HG02571 (cell line): ENCODE measurements around the gene NECTIN4.
A peak's percentile ranks its signal among the peaks of the same experiment; 100 is the strongest.

Experiments used
- ATAC-seq: cut with Tn5 transposase; IDR thresholded peaks from one replicate; pipeline ENCODE4 v1.9.1; 2021; ENCODE audit warnings: mild to moderate bottlenecking, moderate library complexity; ENCODE audit not compliant: unreplicated experiment

The NECTIN4 gene

DNA sequence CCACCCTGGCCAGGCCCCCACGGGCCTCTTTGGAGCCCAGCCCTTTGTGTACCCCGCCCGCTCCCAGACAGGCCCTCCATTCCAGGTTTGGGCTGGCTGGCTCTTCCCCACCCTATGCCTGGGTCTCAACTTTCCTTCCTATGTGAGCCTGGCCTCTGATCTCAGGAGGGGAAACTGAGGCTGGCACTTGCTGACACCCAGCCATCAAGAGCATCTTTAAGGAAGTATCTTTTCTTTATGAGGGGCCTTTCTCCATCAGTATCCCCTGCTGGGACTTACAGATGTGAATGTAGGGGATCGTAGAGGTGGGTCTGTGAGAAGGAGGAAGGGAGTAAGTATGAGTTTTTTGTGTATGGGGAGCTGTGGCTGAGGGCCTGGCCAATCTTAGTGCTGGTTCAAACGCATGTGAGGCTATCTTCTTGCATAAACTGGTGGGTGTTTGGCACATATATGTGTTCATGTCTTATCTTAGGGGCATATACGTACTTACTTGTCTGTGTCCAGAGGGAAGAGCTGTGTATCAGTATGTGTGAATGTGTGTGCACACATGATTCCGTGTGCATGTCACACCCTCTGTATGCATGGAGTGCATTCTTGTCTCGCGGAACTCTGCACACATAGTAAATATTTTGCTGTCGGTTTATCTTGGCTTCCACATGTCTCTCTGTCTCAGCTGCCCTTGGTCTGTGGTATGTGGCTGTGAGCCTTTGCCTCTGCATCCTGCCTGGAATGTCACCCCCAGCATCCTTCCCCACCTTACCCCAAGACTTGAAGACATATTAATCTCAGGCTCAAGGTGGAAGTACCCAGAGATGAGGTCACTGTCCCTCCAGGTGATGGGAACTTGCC lies 5.4 kb downstream of the NECTIN4 start:
- ATAC-seq = no peak

- no peak for ATAC-seq
Measured at GRCh38 chr1:161082996-161083747, 6.2 kb downstream of the NECTIN4 start.

DNA sequence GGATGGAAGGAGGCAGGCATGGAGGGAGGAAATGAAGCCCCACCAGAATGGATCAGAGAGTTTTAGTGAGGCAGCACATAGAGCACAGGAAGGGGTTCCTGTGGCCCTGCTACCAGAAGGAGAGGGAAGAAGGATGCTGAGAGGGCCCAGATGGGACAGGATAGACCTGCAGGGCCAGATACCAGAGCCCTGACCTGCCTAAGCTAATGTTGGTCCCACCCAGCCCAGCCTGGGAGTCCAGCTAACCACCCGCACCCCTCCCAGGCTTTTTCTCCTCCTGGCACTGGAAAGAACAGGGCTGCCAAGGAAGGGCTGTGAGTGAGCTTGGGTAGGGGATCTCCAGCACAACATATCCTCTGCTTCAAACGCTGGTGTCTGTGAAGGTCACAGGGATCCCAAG lies 6.9 kb downstream of the NECTIN4 start:
- ATAC-seq = no peak

GRCh38 chr1:161081519-161081918 lies 7.8 kb downstream of the NECTIN4 start:
- ATAC-seq = no peak

DNA sequence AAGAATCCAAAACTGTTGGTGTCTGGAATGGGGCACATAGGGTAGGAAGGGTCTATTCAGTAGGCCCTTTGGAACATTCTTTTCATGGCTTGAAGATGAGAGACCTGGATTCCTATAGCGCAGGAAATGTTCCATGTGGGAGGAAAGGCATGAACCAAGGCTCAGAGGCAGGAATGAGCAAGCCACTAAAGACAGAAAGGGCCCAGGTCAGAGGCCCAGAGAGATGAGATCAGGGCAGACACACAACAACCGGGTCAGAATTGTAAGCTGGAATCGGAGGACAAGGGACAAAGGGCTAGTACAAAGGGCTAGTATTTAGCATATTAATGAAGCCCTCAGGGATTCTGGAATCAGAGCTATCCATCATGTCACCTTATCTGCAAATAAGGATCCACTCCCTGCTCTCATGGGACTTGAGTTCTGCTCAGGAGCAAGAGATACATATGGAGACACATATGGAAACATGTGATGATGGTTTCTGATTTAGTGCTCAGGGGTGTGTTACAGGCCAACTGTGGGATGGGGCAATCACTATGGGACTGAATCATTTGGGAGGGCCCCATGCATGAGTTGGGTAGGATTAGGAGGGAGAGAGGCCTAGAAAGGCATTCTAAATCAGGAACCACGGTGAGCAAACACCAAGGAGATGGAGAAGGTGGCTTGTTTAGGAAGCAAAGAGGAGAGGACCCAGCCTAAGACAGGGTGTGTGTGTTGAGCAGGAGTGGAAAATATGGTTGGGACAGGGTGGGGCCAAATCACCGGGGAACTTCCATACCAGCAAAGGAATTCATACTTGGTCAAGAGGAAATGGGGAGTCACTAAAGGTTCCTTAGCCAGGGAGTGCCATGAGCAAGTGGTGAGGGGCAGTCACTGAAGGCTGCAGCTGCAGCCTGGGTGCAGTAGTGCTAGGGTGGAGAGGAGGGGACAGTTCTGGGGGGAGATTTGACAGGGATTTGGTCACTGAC lies 8.6 kb downstream of the NECTIN4 start:
- ATAC-seq = no peak

DNA sequence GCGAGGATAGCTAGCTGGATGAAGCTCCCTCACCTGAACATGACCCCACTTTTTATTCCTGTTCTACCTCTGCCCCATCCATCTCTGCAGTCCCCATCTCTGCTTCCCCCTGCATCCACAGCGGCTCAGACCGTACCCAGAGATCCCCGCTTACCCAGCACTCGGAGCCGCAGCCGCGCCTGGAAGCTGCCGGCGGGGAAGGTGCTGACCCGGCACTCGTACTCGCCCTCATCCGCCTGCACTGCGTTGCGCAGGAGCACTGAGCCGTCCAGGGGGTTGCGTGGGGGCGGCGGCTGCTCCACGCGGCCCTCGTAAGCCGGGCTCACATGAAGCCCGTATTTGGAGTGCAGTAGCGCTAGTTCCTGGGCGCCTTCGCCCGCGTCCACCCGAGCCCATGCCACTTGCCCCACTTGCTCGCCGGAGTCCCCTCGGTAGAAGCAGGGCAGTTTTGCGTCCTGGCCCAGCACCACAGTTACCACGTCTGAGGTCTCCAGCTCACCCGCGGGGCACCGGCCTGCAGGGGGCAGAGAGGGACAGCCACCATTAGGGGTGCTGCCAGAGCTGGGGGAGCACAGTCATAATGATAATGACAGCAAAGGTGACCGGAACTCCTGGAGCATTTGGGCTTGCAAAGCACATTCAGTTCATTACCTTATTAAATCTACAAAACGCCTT lies 9.8 kb downstream of the NECTIN4 start:
- ATAC-seq = no peak

- ATAC-seq = no peak
Measured at GRCh38 chr1:161077426-161077825, 11.9 kb downstream of the NECTIN4 start.

DNA sequence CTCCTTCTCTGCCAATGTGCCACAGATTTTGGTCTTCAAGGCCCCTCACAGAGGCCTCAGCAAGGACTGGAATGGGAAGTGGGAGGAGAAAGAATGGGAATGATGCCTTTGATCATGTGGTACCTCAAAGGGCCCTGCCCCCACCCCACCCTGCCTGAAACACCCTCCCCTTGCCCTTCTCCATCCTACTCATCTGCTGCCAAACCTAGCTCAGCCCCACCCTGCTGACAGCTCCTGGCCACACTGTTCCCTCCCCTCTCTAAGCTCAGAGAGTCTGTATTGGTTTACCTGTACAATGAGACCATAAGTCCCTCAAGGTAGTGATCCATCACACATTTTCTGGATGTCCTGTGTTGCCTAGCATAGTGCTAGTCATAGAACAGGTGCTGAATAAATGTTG lies 12.9 kb downstream of the NECTIN4 start:
- ATAC-seq = no peak

- ATAC-seq = no peak
Measured at GRCh38 chr1:161074676-161075368, 14.5 kb downstream of the NECTIN4 start.

- no peak for ATAC-seq
Measured at GRCh38 chr1:161073474-161074121, 15.8 kb downstream of the NECTIN4 start.

DNA sequence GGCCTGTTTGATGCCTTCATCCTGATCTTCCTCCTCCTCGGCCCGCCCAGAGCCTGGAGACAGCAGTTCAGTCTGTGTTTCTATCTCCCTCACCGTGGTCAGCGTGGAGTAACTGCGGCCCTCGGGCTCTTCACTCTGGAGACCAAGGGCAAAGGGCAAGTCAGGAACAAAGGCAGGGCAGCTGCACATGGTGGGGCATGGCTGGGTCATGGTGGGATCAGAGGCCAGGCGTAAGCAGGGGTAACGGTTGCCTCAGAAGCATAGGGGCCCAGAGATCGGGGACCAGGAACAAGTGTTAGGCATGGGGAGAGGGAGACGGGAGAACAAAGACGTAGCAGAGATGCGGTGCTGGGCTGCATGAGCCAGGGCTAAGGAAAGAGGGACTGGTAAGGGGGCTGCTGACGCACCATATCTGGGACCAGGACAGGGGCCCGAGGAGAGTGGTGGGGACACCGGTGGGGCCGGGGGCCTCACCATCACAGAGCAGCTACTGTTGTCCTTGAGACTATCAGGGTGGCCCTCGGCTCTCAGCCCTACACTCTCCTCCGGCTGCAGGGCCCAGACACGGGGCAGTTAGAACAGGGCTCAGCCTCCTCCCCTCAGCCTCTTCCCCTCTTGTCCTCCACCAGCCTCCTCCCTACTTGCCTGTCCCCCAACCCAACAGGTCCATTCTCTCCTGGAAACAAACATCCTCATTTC lies 16.5 kb downstream of the NECTIN4 start:
- no peak for ATAC-seq

DNA sequence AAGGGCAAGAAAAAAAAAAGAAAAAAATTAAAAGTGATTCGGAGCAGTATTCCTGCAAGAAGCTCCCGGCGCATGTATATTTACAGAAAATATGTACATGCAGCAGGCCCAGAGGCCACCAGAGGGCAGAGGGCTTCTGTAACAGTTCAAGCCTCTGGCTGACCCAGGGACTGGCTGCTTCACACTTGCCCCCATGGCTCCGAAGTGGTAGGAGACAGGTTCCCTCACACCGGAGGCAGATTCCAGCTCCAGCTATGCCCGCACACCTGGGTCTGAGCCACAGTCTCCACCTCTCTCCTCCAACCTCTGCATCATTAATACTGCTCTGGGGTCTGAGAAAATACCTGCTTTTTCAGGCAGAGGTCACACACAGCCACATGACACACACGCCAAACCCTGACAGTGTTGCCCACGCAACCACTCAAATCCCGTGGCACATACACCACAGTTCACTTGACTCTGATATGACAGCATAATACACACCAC lies 17.4 kb downstream of the NECTIN4 start:
- no peak for ATAC-seq

GRCh38 chr1:161070761-161071160 lies 18.6 kb downstream of the NECTIN4 start:
- ATAC-seq = no peak

DNA sequence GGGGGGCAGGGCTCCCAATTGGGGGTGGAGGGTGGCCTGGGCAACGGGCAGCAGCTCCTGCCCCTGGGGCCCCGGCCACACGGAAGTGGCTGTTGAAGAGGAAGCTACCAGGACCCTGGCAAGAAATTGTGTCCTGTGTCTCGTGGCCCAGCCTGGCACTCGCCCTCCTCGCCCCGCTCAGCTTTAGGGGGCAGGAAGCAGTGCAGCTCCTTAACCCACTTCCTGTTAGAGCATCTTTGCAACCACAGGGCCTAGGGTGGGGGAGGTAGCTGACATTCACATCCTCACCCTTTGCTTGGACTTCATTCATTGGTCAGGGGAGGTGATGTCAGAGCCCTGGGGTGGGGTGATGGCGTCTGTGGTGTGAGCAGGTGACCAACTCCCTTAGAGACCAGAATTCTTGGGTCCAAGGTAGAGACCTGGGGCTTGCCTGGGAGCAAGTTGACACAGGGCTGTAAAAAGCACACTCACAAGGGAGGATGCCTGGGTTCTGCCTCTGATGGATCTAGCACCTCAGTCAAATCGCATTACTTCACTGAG lies 19.6 kb downstream of the NECTIN4 start, which contains the start of gene ARHGAP30:
TSS of gene ARHGAP30 (minus strand) at position 161 of the 540 bp plus-strand sequence. CDS start 267 bp downstream, outside the sequence.
- peak; percentile 87 for ATAC-seq

DNA sequence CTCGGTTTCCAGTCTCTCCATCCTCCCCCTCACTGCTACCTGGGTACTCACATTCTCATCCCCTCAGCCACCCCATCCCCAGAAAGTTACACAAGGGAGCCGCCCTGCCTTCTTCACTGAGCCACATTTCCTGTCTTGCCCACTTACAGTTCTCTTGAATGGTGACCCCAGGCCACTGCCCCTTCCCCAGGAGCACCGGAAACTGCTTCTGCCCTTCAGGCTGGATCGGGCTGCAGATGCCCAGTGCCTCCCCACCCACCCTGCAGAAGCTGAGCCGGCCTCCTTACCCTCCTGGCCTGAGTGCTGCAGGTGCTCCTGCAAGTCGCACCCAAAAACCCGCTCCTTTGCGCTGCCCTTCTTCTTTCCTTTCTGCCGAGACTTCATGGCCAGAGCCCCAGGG lies 20.1 kb downstream of the NECTIN4 start:
- ATAC-seq = no peak

DNA sequence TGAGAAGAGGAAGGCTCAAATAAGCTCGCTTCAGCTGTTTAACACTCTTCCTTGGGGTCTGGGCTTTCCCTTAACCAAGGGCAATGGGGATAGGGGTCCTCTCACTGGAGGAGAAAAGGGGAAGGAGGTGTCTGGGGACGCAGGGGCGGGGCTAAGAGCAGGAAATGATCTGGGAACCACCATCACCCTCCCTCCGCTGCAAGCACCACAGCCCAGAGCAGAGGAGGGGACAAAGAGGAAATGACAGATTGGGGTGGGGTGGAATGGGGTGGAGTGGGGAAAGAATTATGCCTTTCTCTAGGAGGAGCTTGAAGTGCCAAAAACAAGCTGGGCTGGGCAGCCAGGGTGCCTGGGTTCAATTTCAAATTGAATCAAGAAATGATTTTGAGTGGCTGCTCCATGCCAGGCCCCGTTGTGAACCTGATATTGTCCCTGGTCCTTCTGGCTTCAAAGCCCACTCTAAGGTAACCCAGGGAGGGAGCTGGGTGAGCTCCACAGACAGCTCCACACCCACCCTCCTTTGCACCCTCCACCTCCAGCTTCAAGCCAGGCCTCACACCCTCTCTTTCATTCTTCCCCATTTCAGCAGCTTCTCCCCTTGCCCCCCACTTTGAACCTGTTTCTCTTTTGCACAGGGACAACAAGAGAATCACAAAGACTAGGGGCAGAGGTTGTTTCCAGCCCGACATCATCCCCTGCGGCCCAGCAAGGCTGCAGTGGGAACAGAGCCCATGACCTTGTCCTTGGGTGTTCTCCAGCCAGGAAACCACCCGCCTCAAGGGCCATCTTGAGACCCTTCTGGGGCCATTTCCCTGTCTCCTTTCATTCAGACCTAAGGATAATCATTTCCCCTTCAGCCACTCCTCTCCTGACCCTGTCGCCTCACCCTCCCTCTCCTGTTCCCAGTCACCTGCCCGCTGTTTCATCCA lies 20.8 kb downstream of the NECTIN4 start:
- ATAC-seq = peak; percentile 42

GRCh38 chr1:161066694-161067093 lies 22.7 kb downstream of the NECTIN4 start:
- no peak for ATAC-seq
